A673 (cell line): ENCODE data around the gene PCED1B. TPM values are rescaled to one million over a fixed set of nuclear protein-coding genes. Genes with fewer than 3 reads are reported as not detected.

Experiments
- BruUV-seq: library from RNA; stranded (reverse); fragments of 400-500 nt; replicated peaks from 2 replicates; lab custom pipeline; 2021; lab: Mats Ljungman, UMichigan
- CTCF ChIA-PET: fragments of 300-600 bp; sonication (Branson Sonifier 250); formaldehyde crosslinking; loops from one replicate; lab custom pipeline; 2022; ENCODE audit warnings: antibody characterized with exemption; lab: Charles Lee
- POLR2A ChIA-PET: fragments of 300-600 bp; sonication (Branson Sonifier 250); formaldehyde crosslinking; loops from one replicate; lab custom pipeline; 2022; ENCODE audit warnings: antibody characterized with exemption; ENCODE audit not compliant: low non-redundant PET; lab: Charles Lee
- DNase-seq: peaks from one replicate; pipeline ENCODE4 v3.0.0-alpha.2; 2015; ENCODE audit warnings: low spot score
- H3K27ac ChIP-seq: fragments of 200-600 bp; sonication (generic); 2 replicates; pipeline ENCODE4 v1.5.1; 2016; ENCODE audit warnings: mixed run types, low read depth, mild to moderate bottlenecking, mixed read lengths, antibody characterized with exemption, low read length; ENCODE audit not compliant: poor library complexity, severe bottlenecking
- H3K27me3 ChIP-seq: fragments of 200-600 bp; sonication (generic); replicated peaks from 2 replicates; pipeline ENCODE4 v1.6.1; 2017; ENCODE audit warnings: mixed run types, low read depth, mild to moderate bottlenecking, mixed read lengths, antibody characterized with exemption, low read length; ENCODE audit not compliant: insufficient read depth, poor library complexity
- H3K36me3 ChIP-seq: fragments of 200-600 bp; sonication (generic); 2 replicates; pipeline ENCODE4 v1.6.1; 2016; ENCODE audit warnings: mixed run types, mild to moderate bottlenecking, mixed read lengths, antibody characterized with exemption, low read length; ENCODE audit not compliant: insufficient read depth, poor library complexity, severe bottlenecking
- H3K4me1 ChIP-seq: fragments of 200-600 bp; sonication (generic); 2 replicates; pipeline ENCODE4 v1.6.1; 2017; ENCODE audit warnings: mixed run types, mild to moderate bottlenecking, mixed read lengths, antibody characterized with exemption, low read length; ENCODE audit not compliant: insufficient read depth, poor library complexity, severe bottlenecking
- H3K4me3 ChIP-seq: fragments of 200-600 bp; sonication (generic); 2 replicates; pipeline ENCODE4 v1.5.1; 2016; ENCODE audit warnings: low read depth, mixed run types, mild to moderate bottlenecking, mixed read lengths, low read length; ENCODE audit not compliant: poor library complexity, severe bottlenecking
- H3K9me3 ChIP-seq: fragments of 200-600 bp; sonication (generic); 2 replicates; pipeline ENCODE4 v1.6.1; 2016; ENCODE audit warnings: mixed run types, low read depth, mild to moderate bottlenecking, mixed read lengths, antibody characterized with exemption, low read length; ENCODE audit not compliant: poor library complexity, severe bottlenecking
- EZH2 ChIP-seq: fragments of 200-600 bp; sonication (generic); IDR thresholded peaks from 2 replicates; pipeline ENCODE4 v1.6.1; 2017; ENCODE audit warnings: borderline replicate concordance, low read depth, mild to moderate bottlenecking, mixed read lengths, antibody characterized with exemption, low read length; ENCODE audit not compliant: poor library complexity, severe bottlenecking
- intact Hi-C: fragments of 100-400 bp; cut with micrococcal nuclease; formaldehyde crosslinking; loops from one replicate; pipeline ENCODE4 v1.10.0; 2022; ENCODE audit not compliant: unreplicated experiment
- total RNA-seq: library from RNA; stranded (reverse); gene quantifications from 2 replicates; pipeline ENCODE4 v1.2.3, GENCODE V29; 2021
- TF ChIP-seq, protein P1 (sequence below): fragments of 300-800, 200-600 bp; sonication (generic); conservative IDR thresholded peaks from 2 replicates; pipeline ENCODE4 v1.5.1; 2017; ENCODE audit warnings: low read depth, mild to moderate bottlenecking, antibody characterized with exemption, low read length, moderate library complexity, mixed read lengths

The PCED1B gene
- total RNA-seq, 1 experiment from 2014 or later: 3.1 TPM

DNA sequence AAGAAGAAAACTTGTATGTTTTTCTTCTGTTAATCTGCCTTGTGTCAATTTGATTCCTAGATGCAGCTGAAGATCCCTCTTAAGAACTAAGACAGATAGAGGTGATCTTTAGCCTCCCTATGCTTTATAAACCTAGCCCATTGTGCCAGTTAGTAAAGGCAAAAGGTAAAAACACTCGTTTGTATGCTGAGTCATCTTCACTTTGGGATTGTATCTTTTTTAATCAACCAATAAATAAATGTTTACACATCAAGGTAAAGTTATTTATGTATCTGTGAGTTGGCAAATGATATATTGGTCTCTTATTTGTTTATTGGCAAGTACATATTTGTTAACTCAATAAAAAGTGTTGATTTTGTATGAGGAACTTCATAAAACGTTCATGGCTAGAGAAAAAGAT is 166.2 kb downstream of the PCED1B start:
- POLR2A ChIA-PET: no interaction called here
- BruUV-seq: no TSS peak
- H3K4me3 ChIP-seq: no peak overlapping the region
- intact Hi-C loops: no loop called here
- no peaks in the 10 kb centered on the region for H3K36me3 ChIP-seq
- no peaks in the 10 kb centered on the region for H3K4me1 ChIP-seq
- no peaks in the 10 kb centered on the region for H3K9me3 ChIP-seq
- CTCF ChIA-PET: no interaction called here
- no peaks in the 10 kb centered on the region for H3K27me3 ChIP-seq
- no peak for DNase-seq
- TF ChIP-seq, protein P1, sequence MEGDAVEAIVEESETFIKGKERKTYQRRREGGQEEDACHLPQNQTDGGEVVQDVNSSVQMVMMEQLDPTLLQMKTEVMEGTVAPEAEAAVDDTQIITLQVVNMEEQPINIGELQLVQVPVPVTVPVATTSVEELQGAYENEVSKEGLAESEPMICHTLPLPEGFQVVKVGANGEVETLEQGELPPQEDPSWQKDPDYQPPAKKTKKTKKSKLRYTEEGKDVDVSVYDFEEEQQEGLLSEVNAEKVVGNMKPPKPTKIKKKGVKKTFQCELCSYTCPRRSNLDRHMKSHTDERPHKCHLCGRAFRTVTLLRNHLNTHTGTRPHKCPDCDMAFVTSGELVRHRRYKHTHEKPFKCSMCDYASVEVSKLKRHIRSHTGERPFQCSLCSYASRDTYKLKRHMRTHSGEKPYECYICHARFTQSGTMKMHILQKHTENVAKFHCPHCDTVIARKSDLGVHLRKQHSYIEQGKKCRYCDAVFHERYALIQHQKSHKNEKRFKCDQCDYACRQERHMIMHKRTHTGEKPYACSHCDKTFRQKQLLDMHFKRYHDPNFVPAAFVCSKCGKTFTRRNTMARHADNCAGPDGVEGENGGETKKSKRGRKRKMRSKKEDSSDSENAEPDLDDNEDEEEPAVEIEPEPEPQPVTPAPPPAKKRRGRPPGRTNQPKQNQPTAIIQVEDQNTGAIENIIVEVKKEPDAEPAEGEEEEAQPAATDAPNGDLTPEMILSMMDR: no peak
- TF ChIP-seq EZH2: no peak
- H3K27ac ChIP-seq: no peak overlapping the region

DNA sequence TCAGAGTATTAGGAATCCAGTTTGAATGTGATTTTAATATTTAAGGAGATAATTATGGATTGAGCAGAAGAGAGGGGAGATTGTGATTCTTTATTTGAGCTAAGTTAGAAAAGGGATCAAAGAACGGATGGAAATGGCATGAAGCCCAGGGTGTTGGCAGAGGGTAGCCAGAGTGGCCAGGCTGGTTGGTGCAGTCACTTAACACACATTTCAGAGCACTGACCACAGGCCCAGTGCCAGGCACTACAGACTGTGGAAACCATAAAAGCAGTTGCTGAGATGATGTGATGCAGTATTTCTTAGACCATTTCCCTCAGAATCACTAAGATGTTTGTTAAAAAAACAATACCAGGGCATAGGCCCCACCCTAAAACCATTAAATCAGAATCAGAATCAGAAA is 168.0 kb downstream of the PCED1B start:
- no TSS peak for BruUV-seq
- TF ChIP-seq EZH2: no peak
- TF ChIP-seq, protein P1: no peak
- intact Hi-C loops: no loop called here
- Histone ChIP-seq H3K9me3 (no peaks in the 10 kb centered on the region), H3K27ac (no peak overlapping the region), H3K4me1 (no peaks in the 10 kb centered on the region), H3K36me3 (no peaks in the 10 kb centered on the region), H3K4me3 (no peak overlapping the region), H3K27me3 (no peaks in the 10 kb centered on the region)
- CTCF ChIA-PET: no interaction called here
- POLR2A ChIA-PET: no interaction called here
- no peak for DNase-seq

GRCh38 chr12:47249082-47249481 is 169.7 kb downstream of the PCED1B start:
- no peaks in the 10 kb centered on the region for H3K4me1 ChIP-seq
- ChIA-PET CTCF (interaction anchor here (1.2 kb wide), 1 partner anchor 148 kb away, joined by 3 read pairs; no protein-coding TSS in a partner anchor), POLR2A (no interaction called here)
- intact Hi-C loops: no loop called here
- no peak overlapping the region for H3K4me3 ChIP-seq
- no peak for DNase-seq
- no peaks in the 10 kb centered on the region for H3K36me3 ChIP-seq
- H3K27ac ChIP-seq: no peak overlapping the region
- no TSS peak for BruUV-seq
- no peaks in the 10 kb centered on the region for H3K9me3 ChIP-seq
- no peak for TF ChIP-seq EZH2
- TF ChIP-seq, protein P1: no peak
- H3K27me3 ChIP-seq: no peaks in the 10 kb centered on the region
